Measurements from ENCODE around the gene PRR5L. TPM values are rescaled to one million over a fixed set of nuclear protein-coding genes. Genes with fewer than 3 reads are reported as not detected.

The PRR5L gene
- total RNA-seq, 2 experiments from 2014 or later = 3.4 to 4.5 TPM

DNA sequence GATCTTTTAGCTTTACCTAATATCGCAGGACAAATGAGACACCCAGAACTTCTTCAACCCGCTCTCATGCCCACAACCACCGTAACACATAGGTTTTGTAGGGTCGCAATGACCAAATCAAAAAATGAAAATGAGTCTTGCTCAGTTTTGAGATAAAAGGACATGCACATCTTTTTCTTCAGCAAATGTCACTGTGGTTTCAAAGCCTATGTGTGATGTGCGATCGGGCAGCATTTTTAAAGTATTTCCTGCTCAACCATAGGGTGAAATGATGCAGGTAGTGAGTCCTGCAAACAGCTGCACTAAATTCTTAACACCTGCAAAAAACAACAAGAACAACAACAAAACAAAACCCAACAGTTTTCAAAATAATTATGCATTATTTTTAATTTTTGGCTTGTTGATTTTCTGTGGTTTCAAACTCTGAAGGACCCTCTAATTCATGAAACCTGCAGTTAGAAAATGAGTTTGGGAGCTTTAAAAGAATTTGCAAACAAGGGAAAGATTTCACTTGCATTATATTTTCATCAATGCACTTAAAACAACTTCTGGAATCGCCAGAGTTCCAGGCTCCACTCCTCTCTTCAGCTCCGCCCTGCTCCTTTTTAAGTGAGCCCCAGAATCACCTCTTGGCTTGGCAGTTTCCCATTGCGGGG, 79.4 kb downstream of the PRR5L start:
- Mint-ChIP-seq H3K4me3 (peak overlapping the region; percentile 85), H3K36me3 (ENCODE audit: low read depth) (no peaks in the 10 kb centered on the region), H3K4me1 (ENCODE audit: low read depth) (peaks cover 26% of the 10 kb centered on the region), H3K27ac (no peak overlapping the region), H3K9me3 (ENCODE audit: insufficient read depth) (no peaks in the 10 kb centered on the region), H3K27me3 (ENCODE audit: low read depth) (peaks cover 73% of the 10 kb centered on the region)
- ChIA-PET CTCF (interaction anchor here (0.6 to 4.5 kb wide), 12 partner anchors 12 to 135 kb away, joined by 3 to 18 read pairs (median 5); partner anchors contain the start of gene TRAF6), POLR2A (interaction anchor here (0.6 to 1.0 kb wide), 3 partner anchors 15 to 113 kb away, joined by 3 to 6 read pairs (median 3); no protein-coding TSS in a partner anchor)
- DNase-seq (peak; percentile 26), ATAC-seq (no peak)

DNA sequence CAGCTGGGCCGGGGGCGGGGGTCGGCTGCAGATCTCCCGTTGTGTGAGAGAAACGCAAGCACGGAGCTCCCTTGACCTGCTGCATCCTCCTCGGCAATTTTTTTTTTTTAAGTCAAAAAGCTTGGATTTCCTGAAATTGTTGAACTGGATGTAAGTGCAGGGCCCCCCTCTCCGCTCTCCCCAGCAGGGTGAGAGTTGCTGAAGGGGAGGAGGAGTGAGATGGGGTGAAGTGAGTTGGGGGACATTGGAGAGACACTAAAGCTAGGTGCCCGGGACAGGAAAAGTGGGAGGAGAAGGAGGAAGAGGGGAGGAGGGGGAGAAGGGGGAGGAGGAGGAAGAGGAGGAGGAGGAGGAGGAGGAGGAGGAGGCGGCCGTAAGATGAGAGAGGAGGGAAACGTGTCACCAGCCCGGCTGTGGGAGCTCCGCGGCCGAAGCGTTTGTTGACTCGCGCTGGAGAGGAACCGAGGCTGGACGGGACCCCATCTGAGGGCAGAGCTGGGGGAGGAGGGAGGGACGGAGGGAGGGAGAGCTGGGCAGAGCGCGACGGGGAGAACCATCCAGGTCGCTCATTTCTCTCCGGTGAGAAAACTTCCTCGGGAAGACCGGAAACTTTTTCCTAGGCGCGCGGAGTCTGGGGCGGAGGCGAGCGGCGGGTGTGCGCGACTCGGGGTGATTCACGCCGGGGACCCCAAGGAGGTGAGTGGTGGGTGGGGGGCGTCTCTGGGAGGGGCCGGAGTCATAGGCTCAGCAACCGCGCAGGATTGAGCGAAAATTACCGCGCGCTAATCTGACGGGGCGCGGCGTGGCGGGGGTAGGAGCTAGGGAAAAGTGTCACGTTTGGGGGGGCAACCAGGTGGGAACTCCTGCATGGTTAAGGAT, 80.2 kb downstream of the PRR5L start:
- DNase-seq (peak; percentile 29), ATAC-seq (peak; percentile 9)
- Mint-ChIP-seq H3K36me3 (ENCODE audit: low read depth) (no peaks in the 10 kb centered on the region), H3K4me3 (peak overlapping the region; percentile 85), H3K27ac (peak overlapping the region; percentile 55), H3K27me3 (ENCODE audit: low read depth) (peaks cover 71% of the 10 kb centered on the region), H3K4me1 (ENCODE audit: low read depth) (peaks cover 29% of the 10 kb centered on the region), H3K9me3 (ENCODE audit: insufficient read depth) (no peaks in the 10 kb centered on the region)
- CTCF ChIA-PET = interaction anchor here (0.6 to 4.5 kb wide), 13 partner anchors 12 to 134 kb away, joined by 3 to 18 read pairs (median 6); partner anchors contain the start of gene TRAF6
- POLR2A ChIA-PET = interaction anchor here (0.6 to 1.0 kb wide), 3 partner anchors 16 to 112 kb away, joined by 3 read pairs; no protein-coding TSS in a partner anchor

DNA sequence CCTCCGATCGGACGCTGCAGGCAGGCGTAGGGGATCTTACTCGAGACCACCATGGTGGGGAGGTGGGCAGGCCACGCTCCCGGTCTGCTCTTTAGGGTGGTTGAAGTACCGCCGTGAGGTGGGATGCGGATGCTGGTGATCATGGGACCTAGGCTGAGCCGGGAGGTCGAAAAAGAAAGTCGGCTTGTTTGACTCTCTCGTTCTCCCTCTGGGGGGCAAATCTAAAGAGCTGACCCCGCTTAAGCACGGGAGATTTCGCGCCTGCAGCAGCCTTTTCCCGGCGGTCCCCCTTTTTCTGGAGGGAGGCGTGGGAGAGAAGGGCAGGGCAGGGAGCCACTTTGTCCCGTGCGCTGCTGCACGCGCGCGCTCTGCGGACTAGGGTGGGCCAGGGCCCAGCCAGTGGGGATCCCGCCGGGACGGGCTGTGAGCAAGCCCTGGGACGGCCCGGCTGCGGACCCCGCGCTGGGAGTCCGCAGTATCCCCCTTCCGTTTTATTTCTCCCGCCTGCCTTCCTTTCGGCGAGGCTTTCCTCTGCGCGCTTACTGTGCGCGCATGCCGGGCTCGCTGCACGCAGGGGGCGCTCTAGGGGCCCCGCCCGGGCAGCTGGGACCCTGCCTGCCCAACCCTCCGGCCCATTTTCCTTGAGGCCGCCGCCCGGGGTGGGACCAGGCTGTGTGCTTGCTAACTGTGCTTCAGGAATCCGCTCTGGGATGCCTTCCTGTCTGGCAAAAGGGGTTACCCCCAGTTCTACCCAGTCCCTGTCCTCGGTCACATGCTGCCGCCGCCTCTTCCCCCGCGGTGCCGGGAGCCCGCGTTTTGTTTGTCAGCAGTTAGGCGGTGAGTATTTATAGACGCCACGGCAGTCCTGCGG, 81.0 kb downstream of the PRR5L start:
- CTCF ChIA-PET = interaction anchor here (0.7 to 4.5 kb wide), 21 partner anchors 12 to 133 kb away, joined by 3 to 18 read pairs (median 6); partner anchors contain the start of genes COMMD9 and TRAF6
- H3K27me3 Mint-ChIP-seq (ENCODE audit: low read depth) = peaks cover 66% of the 10 kb centered on the region
- ATAC-seq = peak; percentile 72
- peak overlapping the region; percentile 55 for H3K27ac Mint-ChIP-seq
- H3K4me1 Mint-ChIP-seq (ENCODE audit: low read depth) = peaks cover 29% of the 10 kb centered on the region
- POLR2A ChIA-PET = interaction anchor here (0.7 kb wide), 1 partner anchor 87 kb away, joined by 3 read pairs; no protein-coding TSS in a partner anchor
- no peaks in the 10 kb centered on the region for H3K36me3 Mint-ChIP-seq (ENCODE audit: low read depth)
- H3K9me3 Mint-ChIP-seq (ENCODE audit: insufficient read depth) = no peaks in the 10 kb centered on the region
- peak; percentile 61 for DNase-seq
- peak overlapping the region; percentile 85 for H3K4me3 Mint-ChIP-seq

DNA sequence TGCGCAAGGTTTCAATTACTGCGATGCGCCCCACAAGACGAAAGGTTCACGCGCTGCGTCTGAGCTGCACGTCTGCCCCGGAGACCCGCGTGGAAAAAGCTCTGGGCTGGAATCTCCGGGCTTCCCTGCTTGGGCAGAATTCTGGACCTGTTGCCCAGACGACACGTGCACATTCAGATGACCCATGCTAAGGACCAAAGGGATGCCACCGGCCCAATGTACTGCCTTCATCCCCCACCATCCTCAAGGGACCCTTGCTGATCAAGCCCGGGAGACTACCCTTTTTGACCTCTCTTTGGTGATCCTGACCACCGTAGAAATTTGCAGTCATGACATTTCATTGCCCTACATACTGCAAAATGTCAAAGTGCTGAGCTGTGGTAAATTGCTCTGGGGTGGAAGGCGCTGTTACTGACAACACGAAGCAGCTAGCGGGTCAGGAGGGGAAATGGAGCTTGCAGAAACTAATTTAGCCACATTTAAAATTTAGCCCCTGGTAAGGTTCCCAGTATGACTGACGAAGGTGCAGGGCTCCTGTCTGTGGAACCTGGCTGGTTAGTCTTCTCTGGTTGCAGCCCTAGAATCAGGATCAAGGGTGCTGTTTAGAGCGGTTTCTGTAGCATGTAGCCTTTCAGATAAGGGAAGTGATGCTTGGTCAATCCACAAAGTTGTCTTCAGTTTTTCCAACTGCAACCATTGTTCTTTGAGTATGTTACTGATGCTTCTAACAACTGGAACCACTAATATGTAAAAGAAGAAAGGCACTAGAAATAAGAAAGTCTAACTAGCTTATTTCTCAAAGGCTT, 81.9 kb downstream of the PRR5L start:
- Mint-ChIP-seq H3K27me3 (ENCODE audit: low read depth) (peaks cover 60% of the 10 kb centered on the region), H3K4me3 (peak overlapping the region; percentile 85), H3K36me3 (ENCODE audit: low read depth) (no peaks in the 10 kb centered on the region), H3K4me1 (ENCODE audit: low read depth) (peaks cover 29% of the 10 kb centered on the region), H3K27ac (peak overlapping the region; percentile 11), H3K9me3 (ENCODE audit: insufficient read depth) (no peaks in the 10 kb centered on the region)
- CTCF ChIA-PET = interaction anchor here (0.6 to 4.5 kb wide), 21 partner anchors 11 to 132 kb away, joined by 3 to 18 read pairs (median 4); partner anchors contain the start of genes COMMD9 and TRAF6
- ATAC-seq (peak; percentile 20), DNase-seq (no peak)
- POLR2A ChIA-PET = no interaction called here

DNA sequence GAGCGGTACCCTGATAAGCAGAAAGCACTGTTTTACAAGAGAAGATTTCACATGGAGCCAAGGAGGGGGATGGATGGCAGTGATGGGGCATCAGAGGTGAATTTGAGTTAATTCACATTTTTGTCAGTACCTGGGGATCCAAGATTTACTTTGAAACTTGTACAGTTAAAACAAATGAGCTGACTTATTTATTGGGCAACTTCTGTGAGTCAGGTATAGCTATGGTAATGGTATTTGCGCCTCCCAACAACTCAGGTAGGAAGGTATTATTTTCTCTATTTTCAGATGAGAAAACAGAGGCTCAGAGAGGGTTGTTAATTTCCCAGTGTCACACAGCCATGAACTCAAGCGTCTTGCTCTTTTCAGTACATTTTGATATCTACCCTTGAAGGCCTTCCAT, 83.6 kb downstream of the PRR5L start:
- H3K27me3 Mint-ChIP-seq (ENCODE audit: low read depth) = peaks cover 48% of the 10 kb centered on the region
- DNase-seq (no peak), ATAC-seq (no peak)
- peaks cover 29% of the 10 kb centered on the region for H3K4me1 Mint-ChIP-seq (ENCODE audit: low read depth)
- no peaks in the 10 kb centered on the region for H3K9me3 Mint-ChIP-seq (ENCODE audit: insufficient read depth)
- H3K36me3 Mint-ChIP-seq (ENCODE audit: low read depth) = no peaks in the 10 kb centered on the region
- ChIA-PET CTCF (interaction anchor here (1.1 to 4.4 kb wide), 3 partner anchors 41 to 113 kb away, joined by 3 to 14 read pairs (median 4); no protein-coding TSS in a partner anchor), POLR2A (no interaction called here)
- no peak overlapping the region for H3K27ac Mint-ChIP-seq
- H3K4me3 Mint-ChIP-seq = no peak overlapping the region

DNA sequence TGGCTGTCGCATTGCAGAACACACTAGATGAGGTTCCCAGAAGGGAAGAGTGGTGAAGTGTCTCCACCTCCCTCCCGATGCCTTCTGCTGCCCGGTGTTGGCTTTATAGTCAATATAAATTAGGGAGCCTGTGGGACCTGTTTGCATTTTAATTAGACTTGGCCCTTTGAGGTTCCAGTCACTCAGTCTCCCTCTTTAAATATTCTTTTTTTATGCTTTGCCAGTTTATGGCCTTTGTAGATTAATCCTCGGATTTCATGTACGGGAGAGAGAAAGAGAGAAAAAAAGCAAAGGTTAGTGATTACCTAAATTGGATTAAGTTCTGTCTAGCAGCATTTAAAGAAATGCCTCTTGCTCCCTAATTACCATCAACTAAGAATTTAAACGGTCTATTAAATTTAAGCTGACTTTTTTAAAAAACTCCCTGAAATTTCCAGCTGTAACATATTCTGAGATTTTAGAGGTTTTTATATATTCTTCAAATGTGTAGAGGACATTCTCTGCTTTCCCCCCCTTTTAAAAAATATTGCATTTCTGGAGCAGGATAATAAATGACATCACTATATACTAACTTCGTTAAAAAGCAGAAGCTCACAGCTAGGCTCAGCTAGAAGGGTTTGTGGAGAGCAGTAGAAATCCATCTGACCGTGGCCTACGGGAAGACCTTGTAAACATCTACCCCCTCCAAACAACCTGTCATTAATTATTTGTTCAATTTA, 84.4 kb downstream of the PRR5L start:
- Mint-ChIP-seq H3K9me3 (ENCODE audit: insufficient read depth) (no peaks in the 10 kb centered on the region), H3K36me3 (ENCODE audit: low read depth) (no peaks in the 10 kb centered on the region), H3K27ac (no peak overlapping the region), H3K27me3 (ENCODE audit: low read depth) (peaks cover 42% of the 10 kb centered on the region), H3K4me1 (ENCODE audit: low read depth) (peaks cover 31% of the 10 kb centered on the region), H3K4me3 (peak overlapping the region; percentile 4)
- ATAC-seq (no peak), DNase-seq (no peak)
- POLR2A ChIA-PET = no interaction called here
- CTCF ChIA-PET = interaction anchor here (1.0 to 1.4 kb wide), 3 partner anchors 26 to 366 kb away, joined by 3 to 4 read pairs (median 4); no protein-coding TSS in a partner anchor

DNA sequence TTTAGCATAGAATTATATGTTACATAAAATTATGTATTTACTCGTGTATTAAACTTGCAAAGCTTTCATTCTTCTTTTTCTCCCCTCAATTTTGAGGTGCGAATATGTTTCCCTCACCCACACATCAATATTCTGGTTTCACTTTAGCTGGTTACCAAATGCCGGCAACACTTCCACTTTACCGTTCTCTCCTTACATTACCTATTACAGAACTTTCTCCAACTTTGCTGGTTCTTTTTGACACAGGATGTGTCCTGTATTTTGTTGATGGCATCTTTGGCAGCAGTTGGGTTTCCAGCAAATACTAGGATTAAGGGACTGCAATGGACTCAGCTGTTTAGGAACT, 84.9 kb downstream of the PRR5L start:
- Mint-ChIP-seq H3K4me1 (ENCODE audit: low read depth) (peaks cover 28% of the 10 kb centered on the region), H3K4me3 (peak overlapping the region; percentile 27), H3K9me3 (ENCODE audit: insufficient read depth) (no peaks in the 10 kb centered on the region), H3K27ac (no peak overlapping the region), H3K36me3 (ENCODE audit: low read depth) (no peaks in the 10 kb centered on the region), H3K27me3 (ENCODE audit: low read depth) (peaks cover 37% of the 10 kb centered on the region)
- ChIA-PET CTCF (interaction anchor here (1.0 to 1.4 kb wide), 3 partner anchors 26 to 366 kb away, joined by 3 to 4 read pairs (median 4); no protein-coding TSS in a partner anchor), POLR2A (no interaction called here)
- DNase-seq = no peak
- ATAC-seq = no peak

DNA sequence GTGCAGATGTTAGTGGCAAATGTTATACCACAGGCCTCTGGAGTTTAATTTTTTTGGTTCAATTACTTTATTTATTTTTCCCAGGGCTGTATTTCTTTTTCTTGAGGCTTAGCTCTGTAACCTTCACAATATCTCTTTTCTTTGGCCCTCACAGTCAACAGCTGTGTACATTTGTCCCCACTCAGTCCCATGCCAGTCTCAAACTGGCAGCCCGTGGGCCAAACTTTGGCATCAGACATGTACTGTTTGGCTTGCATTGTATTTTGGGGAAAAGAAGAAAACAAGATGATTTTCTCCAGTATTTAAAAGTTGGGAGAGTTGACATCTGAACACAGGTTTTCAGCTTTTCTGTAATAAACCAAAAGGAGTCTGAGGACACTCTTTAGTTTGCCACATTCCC, 87.1 kb downstream of the PRR5L start:
- DNase-seq = no peak
- no peak overlapping the region for H3K4me3 Mint-ChIP-seq
- peaks cover 22% of the 10 kb centered on the region for H3K27me3 Mint-ChIP-seq (ENCODE audit: low read depth)
- peaks cover 12% of the 10 kb centered on the region for H3K4me1 Mint-ChIP-seq (ENCODE audit: low read depth)
- ATAC-seq = no peak
- H3K27ac Mint-ChIP-seq = no peak overlapping the region
- no peaks in the 10 kb centered on the region for H3K36me3 Mint-ChIP-seq (ENCODE audit: low read depth)
- H3K9me3 Mint-ChIP-seq (ENCODE audit: insufficient read depth) = no peaks in the 10 kb centered on the region
- POLR2A ChIA-PET = no interaction called here
- CTCF ChIA-PET = interaction anchor here (1.9 kb wide), 1 partner anchor 81 kb away, joined by 5 read pairs; no protein-coding TSS in a partner anchor

DNA sequence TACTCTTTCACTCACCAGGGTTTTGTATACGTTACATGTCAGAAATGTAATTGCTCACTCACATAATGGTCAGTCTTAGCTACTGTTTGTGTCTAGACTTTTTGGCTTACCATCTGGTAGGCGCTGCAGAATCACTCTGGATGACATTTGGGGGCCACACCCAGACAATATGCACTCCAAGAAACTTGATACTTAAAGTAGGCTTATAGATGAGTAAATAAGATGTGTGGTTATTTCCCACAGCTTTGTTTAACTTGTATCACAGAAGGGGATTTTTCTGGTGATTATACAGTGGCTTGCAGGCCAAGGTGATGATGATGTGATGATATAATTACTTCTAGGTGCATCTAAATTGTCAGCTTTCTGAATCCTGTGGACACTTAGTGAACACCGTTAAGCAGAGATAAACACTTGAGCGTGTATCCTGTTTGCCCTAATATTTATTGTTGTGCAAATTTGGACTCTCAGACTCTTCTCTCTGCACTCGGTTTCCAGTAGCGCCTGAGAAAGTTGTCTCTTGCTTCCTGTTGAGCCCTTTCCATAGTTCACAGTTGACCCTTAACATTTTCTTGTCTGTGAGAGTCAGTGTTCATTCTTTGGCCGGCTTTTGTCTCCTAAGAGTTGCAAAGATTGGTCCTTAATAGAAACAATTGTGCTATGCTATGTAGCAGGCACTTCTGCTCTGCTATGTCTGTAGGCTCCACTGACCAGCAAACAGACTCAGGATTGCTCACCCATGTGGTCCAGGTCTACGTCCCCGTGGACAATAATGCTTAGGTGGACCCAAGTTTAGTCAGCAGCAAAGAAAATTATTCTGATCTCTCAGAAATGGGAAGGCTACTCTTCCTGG, 89.3 kb downstream of the PRR5L start:
- ATAC-seq (no peak), DNase-seq (no peak)
- ChIA-PET CTCF (interaction anchor here (1.2 kb wide), 1 partner anchor 107 kb away, joined by 4 read pairs; no protein-coding TSS in a partner anchor), POLR2A (no interaction called here)
- H3K4me3 Mint-ChIP-seq = no peak overlapping the region
- no peaks in the 10 kb centered on the region for H3K9me3 Mint-ChIP-seq (ENCODE audit: insufficient read depth)
- peaks cover 4% of the 10 kb centered on the region for H3K27me3 Mint-ChIP-seq (ENCODE audit: low read depth)
- no peak overlapping the region for H3K27ac Mint-ChIP-seq
- no peaks in the 10 kb centered on the region for H3K36me3 Mint-ChIP-seq (ENCODE audit: low read depth)
- peaks cover 13% of the 10 kb centered on the region for H3K4me1 Mint-ChIP-seq (ENCODE audit: low read depth)
